GM12878 (cell line): Measurements from ENCODE around the gene ABI1. TPM values are rescaled to one million over a fixed set of nuclear protein-coding genes. Genes with fewer than 3 reads are reported as not detected.

Source experiments
- ATAC-seq: fragments of 200-7000 bp; cut with Tn5 transposase; 3 replicates; pipeline ENCODE4 v1.9.1; 2020; ENCODE audit warnings: mild to moderate bottlenecking, moderate library complexity
- BruUV-seq: library from RNA; stranded (reverse); fragments of 400-500 nt; replicated peaks from 2 replicates; lab custom pipeline; 2021; lab: Mats Ljungman, UMichigan
- CTCF ChIA-PET: fragments of 300-600 bp; sonication (Branson Sonifier 250); formaldehyde crosslinking; extraction: SDS; loops from one replicate; lab custom pipeline; 2021; ENCODE audit warnings: inconsistent platforms; lab: Yijun Ruan, JAX
- POLR2A ChIA-PET: fragments of 350-600 bp; formaldehyde crosslinking; extraction: SDS; loops from one replicate; lab custom pipeline; 2021; ENCODE audit warnings: inconsistent platforms; lab: Charles Lee
- RAD21 ChIA-PET: fragments of 300-600 bp; sonication (Branson Sonifier 250); formaldehyde crosslinking; loops from one replicate; lab custom pipeline; 2023; ENCODE audit warnings: antibody characterized with exemption; ENCODE audit not compliant: unreplicated experiment; lab: Charles Lee
- SMC1A ChIA-PET: fragments of 300-600 bp; sonication (Branson Sonifier 250); formaldehyde crosslinking; loops from one replicate; lab custom pipeline; 2023; ENCODE audit not compliant: unreplicated experiment, uncharacterized antibody; lab: Charles Lee
- DNase-seq: peaks from one replicate; pipeline ENCODE4 v3.0.0-alpha.2; 2011; ENCODE audit warnings: low read depth, low spot score
- FAIRE-seq: peaks from 3 replicates; lab custom pipeline; 2011; peaks lifted over from hg19 to GRCh38; lab: Jason Lieb, UNC
- H2AFZ ChIP-seq: 2 replicates; pipeline ENCODE4 v1.6.0; 2011; ENCODE audit warnings: low read depth, low read length, control low read depth; ENCODE audit not compliant: control insufficient read depth
- H3K27ac ChIP-seq: 2 replicates; pipeline ENCODE4 v1.5.1; 2011; ENCODE audit warnings: control low read depth; ENCODE audit not compliant: control insufficient read depth, insufficient read depth
- H3K27me3 ChIP-seq, 2 experiments: replicated peaks in 1 of 2; 2 replicates each; pipeline versions ENCODE4 v1.6.0 to v1.6.1; 2011; ENCODE audit warnings: low read length in 1 of 2; ENCODE audit not compliant: control insufficient read depth in 2 of 2, insufficient read depth in 2 of 2
- H3K36me3 ChIP-seq, 2 experiments: 2 replicates each; pipeline ENCODE4 v1.5.1; 2011; ENCODE audit warnings: low read length in 1 of 2; ENCODE audit not compliant: control insufficient read depth in 2 of 2, insufficient read depth in 2 of 2
- H3K4me1 ChIP-seq: 2 replicates; pipeline ENCODE4 v1.6.1; 2011; ENCODE audit warnings: mild to moderate bottlenecking, low read length, moderate library complexity, mixed read lengths; ENCODE audit not compliant: control insufficient read depth, insufficient read depth
- H3K4me2 ChIP-seq: 2 replicates; pipeline ENCODE4 v1.6.0; 2011; ENCODE audit warnings: control low read depth; ENCODE audit not compliant: control insufficient read depth, insufficient read depth
- H3K4me3 ChIP-seq: fragments of 200-600 bp; sonication (generic); 2 replicates; pipeline ENCODE4 v1.5.1; 2016
- H3K79me2 ChIP-seq: 2 replicates; pipeline ENCODE4 v1.6.0; 2011; ENCODE audit warnings: low read length; ENCODE audit not compliant: control insufficient read depth, insufficient read depth
- H3K9ac ChIP-seq: 2 replicates; pipeline ENCODE4 v1.8.0; 2011; ENCODE audit warnings: low read length, control low read depth, mixed read lengths; ENCODE audit not compliant: control insufficient read depth, insufficient read depth
- H3K9me3 ChIP-seq: replicated peaks from 3 replicates; pipeline ENCODE4 v1.5.1; 2011; ENCODE audit warnings: mild to moderate bottlenecking, low read length; ENCODE audit not compliant: control insufficient read depth, insufficient read depth
- H4K20me1 ChIP-seq: 2 replicates; pipeline ENCODE4 v1.6.0; 2011; ENCODE audit not compliant: control insufficient read depth, insufficient read depth
- SREBF1 ChIP-seq: IDR thresholded peaks from 2 replicates; pipeline ENCODE4 v1.6.1; 2012; ENCODE audit warnings: mild to moderate bottlenecking, low read length
- WGBS: methylation state at CpG from one replicate; pipeline ENCODE4 v1.1.6; 2016; ENCODE audit warnings: low lambda C conversion rate; ENCODE audit not compliant: insufficient replicate concordance, insufficient coverage; ENCODE audit errors: missing lambda C conversion rate; 5-methylcytosine and 5-hydroxymethylcytosine counted together
- in situ Hi-C: fragments of 300-500 bp; cut with MboI; formaldehyde crosslinking; loops from 9 replicates; pipeline ENCODE4 v1.14.3; 2018; ENCODE audit warnings: mixed read lengths
- intact Hi-C: fragments of 100-400 bp; cut with micrococcal nuclease; formaldehyde crosslinking; loops from one replicate; pipeline ENCODE4 v1.14.2; 2022; ENCODE audit not compliant: unreplicated experiment
- polyA plus RNA-seq, 11 experiments: library from polyadenylated mRNA; depleted of rRNA in 4 of 11; unstranded in 6 of 11; stranded (reverse) in 5 of 11; fragments of >200 nt; fragmentation: Nextera tagmentation in 4 of 11; fragmentation: Illumina TruSeq in 1 of 11; extraction: Ambion mirVana in 4 of 11; extraction: Trizol in 1 of 11; gene quantifications; 1 replicate in 1 of 11; 2 replicates in 10 of 11; pipeline versions ENCODE4 v1.2.1 to v1.2.3, GENCODE V29; 2011 to 2016; ENCODE audit warnings: inconsistent platforms in 2 of 11, missing spikeins in 2 of 11, low read depth in 1 of 11
- total RNA-seq, 4 experiments: library from RNA; depleted of rRNA in 3 of 4; stranded (reverse); fragments of >200 nt in 3 of 4; fragmentation: Illumina TruSeq in 1 of 4; extraction: Trizol in 1 of 4; gene quantifications; 2 replicates each; pipeline versions ENCODE4 v1.2.1 to v1.2.3, GENCODE V29; 2013 to 2021
- TF ChIP-seq, protein P1 (sequence below): fragments of 450-650 bp; IDR thresholded peaks from 2 replicates; pipeline ENCODE4 v1.6.1; 2016; ENCODE audit warnings: mild to moderate bottlenecking, moderate library complexity, borderline replicate concordance

The ABI1 gene
- total and polyA plus RNA-seq, 10 of the 15 experiments (the other 5 are each of a cell fraction or from before 2014, with no cell fraction given) = 31.2 to 73.2 (median 50.7) TPM

GRCh38 chr10:26810435-26811026 is 50.2 kb downstream of the ABI1 start:
- ATAC-seq = no peak
- no peaks in the 10 kb centered on the region for H3K9me3 ChIP-seq
- RAD21 ChIA-PET = no interaction called here
- TF ChIP-seq, protein P1, sequence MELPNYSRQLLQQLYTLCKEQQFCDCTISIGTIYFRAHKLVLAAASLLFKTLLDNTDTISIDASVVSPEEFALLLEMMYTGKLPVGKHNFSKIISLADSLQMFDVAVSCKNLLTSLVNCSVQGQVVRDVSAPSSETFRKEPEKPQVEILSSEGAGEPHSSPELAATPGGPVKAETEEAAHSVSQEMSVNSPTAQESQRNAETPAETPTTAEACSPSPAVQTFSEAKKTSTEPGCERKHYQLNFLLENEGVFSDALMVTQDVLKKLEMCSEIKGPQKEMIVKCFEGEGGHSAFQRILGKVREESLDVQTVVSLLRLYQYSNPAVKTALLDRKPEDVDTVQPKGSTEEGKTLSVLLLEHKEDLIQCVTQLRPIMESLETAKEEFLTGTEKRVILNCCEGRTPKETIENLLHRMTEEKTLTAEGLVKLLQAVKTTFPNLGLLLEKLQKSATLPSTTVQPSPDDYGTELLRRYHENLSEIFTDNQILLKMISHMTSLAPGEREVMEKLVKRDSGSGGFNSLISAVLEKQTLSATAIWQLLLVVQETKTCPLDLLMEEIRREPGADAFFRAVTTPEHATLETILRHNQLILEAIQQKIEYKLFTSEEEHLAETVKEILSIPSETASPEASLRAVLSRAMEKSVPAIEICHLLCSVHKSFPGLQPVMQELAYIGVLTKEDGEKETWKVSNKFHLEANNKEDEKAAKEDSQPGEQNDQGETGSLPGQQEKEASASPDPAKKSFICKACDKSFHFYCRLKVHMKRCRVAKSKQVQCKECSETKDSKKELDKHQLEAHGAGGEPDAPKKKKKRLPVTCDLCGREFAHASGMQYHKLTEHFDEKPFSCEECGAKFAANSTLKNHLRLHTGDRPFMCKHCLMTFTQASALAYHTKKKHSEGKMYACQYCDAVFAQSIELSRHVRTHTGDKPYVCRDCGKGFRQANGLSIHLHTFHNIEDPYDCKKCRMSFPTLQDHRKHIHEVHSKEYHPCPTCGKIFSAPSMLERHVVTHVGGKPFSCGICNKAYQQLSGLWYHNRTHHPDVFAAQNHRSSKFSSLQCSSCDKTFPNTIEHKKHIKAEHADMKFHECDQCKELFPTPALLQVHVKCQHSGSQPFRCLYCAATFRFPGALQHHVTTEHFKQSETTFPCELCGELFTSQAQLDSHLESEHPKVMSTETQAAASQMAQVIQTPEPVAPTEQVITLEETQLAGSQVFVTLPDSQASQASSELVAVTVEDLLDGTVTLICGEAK = peak; percentile 85
- TF ChIP-seq SREBF1 = no peak
- H3K36me3 ChIP-seq = peaks cover 0 to under 1% of the 10 kb centered on the region in 2 experiments; a peak in 2 of 4 replicates
- intact Hi-C loops (no loop called here), in situ Hi-C loops (no loop called here)
- no peak overlapping the region for H3K4me3 ChIP-seq
- no peak overlapping the region for H2AFZ ChIP-seq
- no peaks in the 10 kb centered on the region for H4K20me1 ChIP-seq
- no TSS peak for BruUV-seq
- peaks cover 71% of the 10 kb centered on the region for H3K79me2 ChIP-seq
- no peak overlapping the region for H3K4me2 ChIP-seq
- FAIRE-seq = no peak
- no peak overlapping the region for H3K9ac ChIP-seq
- POLR2A ChIA-PET = interaction anchor here (0.6 to 1.2 kb wide), 3 partner anchors 10 to 343 kb away, joined by 3 to 6 read pairs (median 6); partner anchors contain the start of gene YME1L1
- no peaks in the 10 kb centered on the region for H3K27me3 ChIP-seq
- CTCF ChIA-PET = interaction anchor here (0.7 to 1.0 kb wide), 5 partner anchors 9 to 531 kb away, joined by 3 to 5 read pairs (median 3); no protein-coding TSS in a partner anchor
- 91% methylated on average over 7 of the region's 7 CpGs for WGBS
- H3K4me1 ChIP-seq = peaks cover 13% of the 10 kb centered on the region
- H3K27ac ChIP-seq = no peak overlapping the region
- SMC1A ChIA-PET = interaction anchor here (0.8 to 1.3 kb wide), 4 partner anchors 9 to 324 kb away, joined by 3 to 4 read pairs (median 4); no protein-coding TSS in a partner anchor
- no peak for DNase-seq
